Fibroblast of villous mesenchyme (primary cell): ENCODE data around the gene BTF3. TPM values are rescaled to one million over a fixed set of nuclear protein-coding genes. Genes with fewer than 3 reads are reported as not detected.

Source experiments
- DNase-seq: peaks from one replicate; pipeline ENCODE4 v3.0.0-alpha.2; 2010; ENCODE audit warnings: low read depth
- H3K4me3 ChIP-seq: 2 replicates; pipeline ENCODE4 v1.5.1; 2011; ENCODE audit warnings: low read depth, mild to moderate bottlenecking, low read length
- total RNA-seq: library from RNA; depleted of rRNA; stranded (reverse); fragments of >200 nt; gene quantifications from 2 replicates; pipeline ENCODE4 v1.2.3, GENCODE V29; 2012
- TF ChIP-seq, protein P1 (sequence below): IDR thresholded peaks from 2 replicates; pipeline ENCODE4 v1.5.1; 2012; ENCODE audit warnings: low read depth, mild to moderate bottlenecking, low read length; ENCODE audit not compliant: insufficient read depth

BTF3 gene
- total RNA-seq, 1 donor: 216 TPM

- TF ChIP-seq, protein P1, sequence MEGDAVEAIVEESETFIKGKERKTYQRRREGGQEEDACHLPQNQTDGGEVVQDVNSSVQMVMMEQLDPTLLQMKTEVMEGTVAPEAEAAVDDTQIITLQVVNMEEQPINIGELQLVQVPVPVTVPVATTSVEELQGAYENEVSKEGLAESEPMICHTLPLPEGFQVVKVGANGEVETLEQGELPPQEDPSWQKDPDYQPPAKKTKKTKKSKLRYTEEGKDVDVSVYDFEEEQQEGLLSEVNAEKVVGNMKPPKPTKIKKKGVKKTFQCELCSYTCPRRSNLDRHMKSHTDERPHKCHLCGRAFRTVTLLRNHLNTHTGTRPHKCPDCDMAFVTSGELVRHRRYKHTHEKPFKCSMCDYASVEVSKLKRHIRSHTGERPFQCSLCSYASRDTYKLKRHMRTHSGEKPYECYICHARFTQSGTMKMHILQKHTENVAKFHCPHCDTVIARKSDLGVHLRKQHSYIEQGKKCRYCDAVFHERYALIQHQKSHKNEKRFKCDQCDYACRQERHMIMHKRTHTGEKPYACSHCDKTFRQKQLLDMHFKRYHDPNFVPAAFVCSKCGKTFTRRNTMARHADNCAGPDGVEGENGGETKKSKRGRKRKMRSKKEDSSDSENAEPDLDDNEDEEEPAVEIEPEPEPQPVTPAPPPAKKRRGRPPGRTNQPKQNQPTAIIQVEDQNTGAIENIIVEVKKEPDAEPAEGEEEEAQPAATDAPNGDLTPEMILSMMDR: no peak
- H3K4me3 ChIP-seq: no peak overlapping the region
- DNase-seq: no peak
Measured at GRCh38 chr5:73544429-73545402, 46.5 kb downstream of the BTF3 start.

GRCh38 chr5:73545403-73545779 is 47.1 kb downstream of the BTF3 start:
- TF ChIP-seq, protein P1: no peak
- no peak for DNase-seq
- no peak overlapping the region for H3K4me3 ChIP-seq

DNA sequence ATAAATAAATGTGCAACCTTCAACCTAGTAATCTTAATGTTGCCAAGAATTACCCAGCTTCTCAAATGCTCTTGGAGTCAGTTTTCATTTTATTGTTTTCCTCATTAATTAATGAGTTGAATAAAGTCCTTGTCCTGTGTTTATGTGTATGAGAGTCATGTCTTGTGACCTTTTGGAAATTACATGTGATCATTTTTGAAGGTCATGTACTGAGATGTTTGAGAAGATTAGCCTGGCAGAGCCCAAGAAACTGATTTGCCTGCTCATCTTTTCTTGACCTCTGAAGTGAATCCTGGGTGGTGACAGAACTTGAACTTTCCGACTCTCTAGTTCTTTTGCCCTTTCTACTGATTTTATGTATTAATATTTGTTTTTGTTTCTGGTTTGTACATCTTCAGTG is 51.8 kb downstream of the BTF3 start:
- TF ChIP-seq, protein P1: no peak
- no peak for DNase-seq
- H3K4me3 ChIP-seq: no peak overlapping the region

- H3K4me3 ChIP-seq: no peak overlapping the region
- TF ChIP-seq, protein P1: no peak
- no peak for DNase-seq
Measured at GRCh38 chr5:73552642-73553041, 54.4 kb downstream of the BTF3 start.

Other genes starting within 250 kb of the BTF3 start
- 2.2 and 6.1 TPM in 2 replicates for gene FOXD1, start 49.7 kb upstream of the BTF3 start, total RNA-seq
- gene ANKRA2, start 67.2 kb downstream of the BTF3 start, total RNA-seq: 14.5 and 19.9 TPM in 2 replicates
- 30.3 and 30.7 TPM in 2 replicates for gene UTP15, start 67.3 kb downstream of the BTF3 start, total RNA-seq
- gene ARHGEF28, start 127.8 kb downstream of the BTF3 start, total RNA-seq: 34.1 and 40.2 TPM in 2 replicates